GM19043 (cell line): ENCODE measurements around the gene TRIM66.
"Not testable (repeated sequence)": the region's sequence is repeated elsewhere in the genome, so short reads cannot be mapped to it uniquely, and the experiment has no call there.

Experiments used
- ATAC-seq: cut with Tn5 transposase; IDR thresholded peaks from one replicate; pipeline ENCODE4 v1.9.1; 2021; ENCODE audit warnings: low read depth; ENCODE audit not compliant: unreplicated experiment

The TRIM66 gene

DNA sequence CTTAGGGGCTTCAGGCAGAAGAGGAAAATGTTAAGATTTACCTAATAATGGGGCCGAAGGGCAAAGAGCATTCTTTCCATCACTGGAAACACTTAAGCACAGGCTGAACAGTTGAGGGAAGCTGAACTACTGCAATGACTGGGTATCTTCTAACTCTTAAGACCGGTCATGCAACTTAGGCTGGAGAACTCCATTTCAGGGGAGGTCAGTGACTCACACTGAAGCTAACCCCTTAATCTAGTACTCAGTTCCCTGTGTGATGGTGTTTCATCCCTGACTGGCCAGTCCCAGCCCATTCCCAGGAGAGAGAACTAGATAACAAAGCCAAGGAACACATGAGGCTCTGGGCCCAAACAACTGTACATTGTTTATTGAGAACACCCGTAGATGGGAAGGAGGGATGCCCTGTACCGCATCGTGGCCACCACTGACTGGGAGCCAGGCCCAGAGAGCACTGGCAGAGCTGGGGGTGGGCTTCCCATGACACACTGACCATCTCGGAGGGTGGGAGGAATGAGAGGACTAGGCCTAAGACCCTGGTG is 10.6 kb upstream of the TRIM66 start:
- ATAC-seq, result no peak

DNA sequence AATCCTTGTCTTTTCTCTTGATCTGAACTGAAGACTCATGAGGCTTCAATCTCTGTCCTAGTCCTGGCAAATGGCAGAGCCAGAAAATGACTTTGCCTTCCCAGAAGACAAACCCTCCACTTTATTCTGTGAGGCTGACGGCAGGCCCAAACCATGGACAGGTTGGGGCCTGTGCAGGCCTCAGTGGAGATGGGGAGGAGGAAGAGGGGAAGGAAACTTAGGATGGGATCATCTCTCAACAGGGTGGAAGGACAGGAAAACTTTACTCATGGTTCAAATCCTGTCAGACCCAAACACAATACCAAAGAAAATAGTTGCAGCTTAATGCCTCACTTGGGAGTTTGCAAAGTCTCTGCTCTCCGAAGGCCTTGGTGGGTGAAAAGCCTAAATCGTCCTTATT is 10.0 kb upstream of the TRIM66 start:
- no peak for ATAC-seq

DNA sequence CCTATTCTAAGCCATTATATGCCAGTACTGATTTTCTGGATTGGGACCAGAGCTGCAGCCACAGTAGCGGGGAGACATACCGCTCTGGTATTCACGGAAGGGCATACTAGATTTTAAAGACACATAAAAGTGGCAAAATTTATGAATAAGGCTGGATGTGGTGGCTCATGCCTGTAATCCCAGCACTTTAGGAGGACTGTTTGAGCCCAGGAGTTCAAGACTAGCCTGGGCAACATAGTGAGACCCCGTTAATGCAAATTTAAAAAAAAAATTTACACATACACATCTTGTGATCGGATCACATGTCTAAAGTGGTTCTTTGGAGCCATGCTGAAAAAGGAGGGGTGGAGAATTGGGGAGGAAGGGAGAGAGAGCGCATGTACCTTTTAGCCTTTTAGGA is 9.1 kb upstream of the TRIM66 start:
- ATAC-seq, result no peak

DNA sequence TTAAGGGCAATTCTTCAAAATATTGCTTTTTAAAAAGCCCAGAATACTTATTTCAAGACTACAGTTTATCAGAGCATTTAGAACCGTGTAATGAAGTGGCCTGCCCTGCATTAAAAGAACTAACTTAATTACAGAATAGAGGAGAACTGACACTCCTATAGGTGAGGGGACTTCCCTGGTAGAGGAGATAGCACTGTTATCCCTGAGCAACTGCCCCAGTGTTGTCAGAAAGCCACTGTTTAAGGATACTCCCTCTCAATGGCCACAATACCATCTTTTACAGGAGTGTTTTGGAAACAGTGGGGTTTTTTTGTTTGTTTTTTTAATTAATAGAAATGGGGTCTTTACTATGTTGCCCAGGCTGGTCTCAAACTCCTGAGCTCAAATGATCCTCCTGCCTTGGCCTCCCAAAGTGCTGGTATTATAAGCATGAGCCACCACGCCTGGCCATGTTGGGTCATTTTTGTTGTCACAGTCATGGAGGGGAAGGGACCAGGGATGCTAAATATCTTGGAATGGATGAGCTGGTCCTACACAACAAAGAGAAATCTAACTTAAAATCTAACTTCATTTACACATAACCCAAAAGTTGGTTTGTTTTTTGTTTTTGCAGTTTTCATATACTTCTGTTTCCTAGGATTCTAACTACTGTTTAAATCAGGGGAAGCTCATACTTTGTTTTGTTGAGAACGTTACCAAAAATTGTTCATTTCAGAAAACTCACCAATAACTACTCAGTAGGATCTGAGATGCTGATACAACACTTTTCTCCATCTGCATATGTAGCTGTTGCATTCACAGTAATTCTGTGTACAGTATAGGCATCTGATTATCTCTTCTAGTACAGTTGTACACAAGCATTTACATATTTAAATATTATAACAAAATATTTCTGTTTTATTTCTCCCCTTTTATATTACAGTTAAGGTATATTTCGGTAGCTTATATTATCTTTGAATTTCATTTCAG is 8.2 kb upstream of the TRIM66 start:
- ATAC-seq, result no peak

DNA sequence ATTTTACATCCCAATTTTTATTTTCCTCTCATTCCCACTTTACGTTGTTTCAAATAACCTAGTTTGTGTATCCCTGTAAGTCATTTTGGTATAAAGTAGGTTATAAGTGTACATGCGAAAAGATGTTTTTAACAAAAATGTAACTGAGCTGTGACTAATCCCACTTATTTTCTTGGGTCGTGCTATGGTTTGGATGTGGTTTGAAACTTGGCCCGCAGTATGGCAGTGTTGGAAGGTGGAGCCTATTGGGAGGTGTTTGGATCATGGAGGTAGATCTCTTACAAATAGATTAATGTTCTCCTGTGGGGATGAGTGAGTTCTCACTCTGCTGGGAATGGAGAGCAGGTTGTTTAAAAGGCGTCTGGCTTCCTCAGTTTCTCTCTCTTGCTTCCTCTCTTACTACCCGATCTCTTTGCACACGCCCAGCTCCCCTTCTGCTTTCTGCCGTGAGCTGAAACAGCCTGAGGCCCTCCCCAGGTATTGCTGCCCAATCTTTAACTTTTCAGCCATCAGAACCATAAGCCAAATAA is 7.3 kb upstream of the TRIM66 start:
- no peak for ATAC-seq

DNA sequence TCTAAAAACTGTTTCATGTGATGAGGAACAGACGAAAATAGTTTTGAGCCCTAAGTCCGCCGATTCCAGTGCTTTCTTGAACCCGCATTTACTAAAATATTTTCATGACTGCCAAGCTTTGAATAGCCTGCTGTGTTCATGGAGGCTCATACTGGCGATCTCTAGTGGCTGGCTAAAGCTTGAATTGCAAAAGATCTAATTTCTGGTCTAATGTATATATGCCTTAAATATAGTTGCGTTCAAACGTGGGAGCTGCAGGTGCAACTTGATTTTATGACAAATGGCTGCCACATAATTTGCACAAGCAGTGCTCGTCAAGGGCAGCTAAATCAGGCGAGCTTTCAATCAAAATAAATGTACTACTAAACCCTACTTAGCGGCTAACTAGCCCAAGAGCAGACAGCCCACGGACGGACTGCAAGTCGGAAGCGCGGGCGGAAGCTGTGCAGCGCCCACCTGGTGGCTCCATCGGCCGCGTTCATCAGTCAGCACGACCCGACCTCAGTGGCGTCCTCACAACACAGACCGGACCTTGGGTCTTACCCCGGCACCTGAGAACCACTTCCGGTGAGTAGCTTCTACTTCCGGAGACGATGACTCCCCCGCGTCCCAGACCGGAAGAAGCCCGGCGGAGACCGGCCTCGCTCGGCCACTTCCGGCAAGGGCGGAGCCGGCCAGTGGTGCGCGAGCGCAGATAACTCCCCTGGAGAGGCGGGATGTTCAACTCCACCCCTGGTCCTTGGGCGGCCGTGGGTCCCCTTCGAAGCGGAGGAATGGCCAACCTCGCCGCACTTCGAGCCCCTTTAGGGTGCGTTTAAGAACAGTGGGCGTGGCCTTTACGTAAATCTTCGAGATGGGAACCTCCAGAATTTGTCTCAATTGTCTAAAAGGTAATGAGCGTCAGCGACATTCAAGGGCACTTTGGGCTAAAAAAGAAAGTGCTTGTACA is 6.2 kb upstream of the TRIM66 start:
- ATAC-seq, result peak; percentile 93

DNA sequence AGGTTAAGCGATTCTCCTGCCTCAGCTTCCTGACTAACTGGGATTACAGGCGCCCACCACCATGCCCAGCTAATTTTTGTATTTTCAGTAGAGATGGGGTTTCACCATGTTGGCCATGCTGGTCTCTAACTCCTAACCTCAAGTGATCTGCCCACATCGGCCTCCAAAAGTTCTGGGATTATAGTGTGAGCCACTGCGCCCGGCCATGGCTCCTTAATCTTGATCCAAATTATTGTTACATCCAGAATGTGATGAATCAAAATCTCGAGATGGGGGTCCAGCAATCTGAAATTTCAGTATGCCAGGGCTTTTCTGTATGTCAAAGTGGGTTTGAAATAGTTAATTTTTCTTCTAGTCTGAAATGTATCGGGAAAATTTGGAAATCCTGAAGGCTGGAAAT is 3.9 kb upstream of the TRIM66 start:
- no peak for ATAC-seq

DNA sequence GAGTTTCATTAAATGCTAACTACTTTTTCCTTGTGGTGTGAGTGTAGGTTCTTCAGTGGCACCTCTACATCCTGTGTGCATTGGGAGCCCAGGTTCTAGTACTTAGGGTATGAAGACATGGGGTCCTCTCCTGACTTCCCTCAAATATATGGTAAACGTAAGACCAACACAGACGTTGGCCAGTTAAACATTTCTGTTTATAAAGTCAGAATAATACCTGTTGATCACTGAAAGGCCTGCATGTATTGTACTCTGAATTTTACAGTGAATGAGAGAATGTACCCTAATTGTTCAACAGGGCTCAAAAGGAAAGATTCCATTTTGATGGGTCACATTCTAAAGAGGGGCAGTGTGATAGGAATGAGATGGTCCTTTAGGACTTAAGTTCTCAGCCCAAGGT is 3.4 kb upstream of the TRIM66 start:
- no peak for ATAC-seq

DNA sequence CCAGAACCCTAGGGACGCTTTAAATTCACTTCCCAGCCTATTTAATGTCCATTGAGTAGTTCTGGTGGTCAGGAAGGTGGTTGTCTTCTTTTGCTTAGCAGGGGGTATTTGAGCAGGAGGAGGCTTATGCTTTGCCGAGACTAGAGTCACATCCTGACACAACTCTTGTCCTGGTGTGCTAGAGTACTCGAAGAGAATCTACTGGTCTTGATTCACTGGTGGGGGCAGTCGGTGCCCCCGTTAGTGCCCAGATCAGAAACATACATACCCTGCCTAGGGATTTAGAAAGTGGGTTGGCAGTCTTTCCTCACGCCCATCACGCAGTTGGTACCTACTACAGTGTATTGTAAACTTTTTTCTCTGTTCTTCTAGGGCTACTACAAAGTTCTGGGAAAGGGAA is 2.8 kb upstream of the TRIM66 start:
- no peak for ATAC-seq

DNA sequence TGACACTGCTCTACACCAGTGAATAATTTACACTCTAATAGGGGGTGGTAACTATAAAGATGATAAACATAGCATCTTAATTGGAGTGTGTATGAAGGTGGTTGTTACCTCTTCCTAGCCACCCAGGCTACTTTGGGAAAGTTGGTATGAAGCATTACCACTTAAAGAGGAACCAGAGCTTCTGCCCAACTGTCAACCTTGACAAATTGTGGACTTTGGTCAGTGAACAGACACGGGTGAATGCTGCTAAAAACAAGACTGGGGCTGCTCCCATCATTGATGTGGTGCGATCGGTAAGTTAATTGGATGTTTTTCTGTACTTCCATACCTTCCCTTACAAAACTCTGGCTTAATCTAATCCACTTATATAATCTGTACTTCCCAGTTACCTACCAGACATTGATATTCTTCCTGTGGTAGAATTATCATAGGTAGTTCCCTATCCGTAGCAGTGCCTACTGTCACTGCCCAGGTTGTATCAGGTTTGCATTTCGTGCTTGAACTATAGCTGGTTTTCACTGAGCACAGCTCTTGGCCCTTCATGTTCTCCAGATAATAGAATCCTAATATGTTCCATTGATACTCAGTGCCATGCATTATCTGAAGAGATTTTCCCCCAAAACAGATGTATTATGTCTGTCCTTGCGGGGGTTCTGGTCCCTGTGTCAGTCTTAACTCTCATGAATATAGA is 2.3 kb upstream of the TRIM66 start:
- no peak for ATAC-seq

DNA sequence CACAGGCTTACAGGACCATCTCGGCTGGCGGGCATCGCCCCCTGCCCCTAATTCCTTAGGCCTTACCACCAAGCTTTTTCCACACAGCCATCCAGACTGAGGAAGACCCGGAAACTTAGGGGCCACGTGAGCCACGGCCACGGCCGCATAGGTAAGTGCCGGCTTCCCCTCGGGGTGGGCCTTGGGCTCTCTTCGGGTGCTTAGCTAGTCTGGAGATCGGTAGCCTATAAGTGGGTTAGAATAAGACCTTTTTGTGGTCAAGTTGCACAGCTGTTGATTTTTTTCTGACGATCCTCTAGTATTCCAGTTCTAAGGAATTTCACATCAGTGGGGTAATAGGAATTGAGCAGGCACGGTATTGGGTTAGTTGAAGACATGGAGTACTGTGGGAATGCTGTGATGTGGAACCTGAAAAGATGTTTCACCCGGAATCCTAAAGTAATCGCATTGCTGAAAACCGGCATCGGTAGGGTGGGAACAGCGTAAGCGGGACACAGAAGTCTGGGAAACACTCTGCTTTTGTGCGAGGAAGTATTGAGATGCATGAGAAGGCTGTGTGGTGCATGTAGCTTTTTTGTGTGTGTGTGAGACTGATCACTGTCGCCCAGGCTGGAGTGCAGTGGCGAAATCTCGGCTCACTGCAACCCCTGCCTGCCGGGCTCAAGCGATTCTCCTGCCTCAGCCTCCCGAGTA is 796 bp upstream of the TRIM66 start:
- ATAC-seq, result no peak

DNA sequence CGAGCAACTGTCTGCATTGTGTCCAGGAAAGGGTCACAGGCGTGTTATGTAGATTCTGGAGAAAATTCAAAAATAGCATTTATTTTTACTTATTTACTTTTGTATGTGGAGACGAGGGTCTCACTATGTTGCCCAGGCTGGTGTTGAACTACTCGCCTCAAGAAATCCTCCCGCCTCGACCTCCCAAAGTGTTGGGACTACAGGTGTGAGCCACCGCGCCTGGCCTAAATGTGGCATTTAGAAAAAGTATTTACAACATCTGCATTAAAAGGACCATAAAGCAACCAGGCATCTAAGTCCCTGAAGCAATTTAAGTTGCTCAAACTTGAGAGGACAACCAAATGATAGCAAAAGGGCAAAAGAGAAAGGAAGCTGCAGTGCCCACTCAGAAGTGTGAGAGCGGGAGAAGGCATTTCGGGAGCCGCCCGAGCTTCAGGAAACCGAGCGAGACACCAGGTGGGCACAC is 595 bp downstream of the TRIM66 start:
- peak; percentile 20 for ATAC-seq

DNA sequence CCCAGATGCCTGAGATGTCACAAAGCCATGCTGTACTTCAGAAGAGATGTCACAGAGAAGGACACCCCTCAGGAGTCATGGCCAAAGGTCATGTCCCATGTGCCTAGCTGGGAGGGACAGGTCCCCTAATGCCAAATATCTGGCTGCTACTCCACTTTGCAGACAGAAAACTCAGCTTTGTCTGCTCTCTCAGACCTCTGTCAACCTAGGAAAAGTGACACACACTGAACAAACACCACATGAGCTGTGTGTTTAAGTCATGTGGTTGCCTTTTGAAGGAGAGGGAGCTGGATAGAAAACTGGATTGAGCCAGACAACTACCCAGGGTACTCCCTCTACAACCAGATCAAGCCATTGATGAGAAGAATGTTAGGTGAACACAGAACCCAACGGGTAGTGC is 3.5 kb downstream of the TRIM66 start:
- ATAC-seq, result no peak

DNA sequence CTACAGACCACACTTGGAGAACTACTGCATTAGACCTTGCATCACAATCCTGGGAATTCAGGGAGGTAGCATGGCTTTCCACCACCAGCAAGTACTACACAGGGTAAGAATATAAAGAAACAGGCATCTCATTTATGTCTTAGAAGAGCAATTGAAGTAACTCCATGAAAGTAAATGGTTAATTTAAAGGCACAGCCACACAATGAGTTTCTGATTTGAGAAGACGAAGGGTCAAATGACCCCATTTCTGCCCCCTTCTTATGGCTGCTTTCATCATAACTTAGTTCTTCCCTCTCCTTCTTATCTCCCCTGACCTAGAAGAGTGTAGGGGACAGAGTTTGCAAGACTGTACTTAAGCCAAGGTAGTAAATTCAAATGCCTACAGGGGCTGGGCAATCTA is 6.0 kb downstream of the TRIM66 start:
- no peak for ATAC-seq

DNA sequence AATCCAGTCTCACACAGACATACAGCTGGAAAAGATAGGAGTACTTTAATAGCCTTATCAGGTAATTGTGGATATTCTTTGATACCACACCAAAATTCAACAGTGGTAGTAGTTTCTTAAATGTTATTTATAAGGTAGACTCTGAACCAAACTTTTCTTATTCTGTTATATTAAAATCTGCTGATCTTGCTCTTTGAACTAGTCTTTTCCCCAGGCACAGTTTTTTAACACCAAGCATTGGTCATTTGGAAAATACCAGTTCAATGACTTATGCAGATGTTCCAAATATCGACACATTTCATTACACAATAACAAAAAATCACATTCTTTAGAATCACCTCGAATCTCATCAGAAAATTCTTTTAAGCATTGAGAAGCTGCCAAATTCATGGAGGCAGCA is 7.6 kb downstream of the TRIM66 start:
- ATAC-seq, result no peak

DNA sequence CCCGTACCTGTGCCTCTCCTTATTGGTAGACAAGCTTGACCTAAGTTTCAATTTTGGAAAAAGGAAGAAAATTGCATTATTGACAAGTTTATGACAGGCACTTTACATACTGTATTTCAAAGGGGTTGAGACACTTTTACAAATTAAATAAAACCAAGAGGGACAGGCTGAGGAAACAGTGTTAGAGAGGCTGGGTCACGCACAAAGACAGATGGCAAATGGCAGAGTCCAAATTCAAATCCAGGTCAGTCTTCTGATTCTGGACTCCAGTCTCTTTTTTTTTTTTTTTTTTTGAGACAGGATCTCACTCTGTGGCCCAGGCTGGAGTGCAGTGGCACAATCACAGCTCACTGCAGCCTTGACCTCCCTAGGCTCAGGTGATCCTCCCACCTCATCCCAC is 10.1 kb downstream of the TRIM66 start:
- ATAC-seq, result no peak

DNA sequence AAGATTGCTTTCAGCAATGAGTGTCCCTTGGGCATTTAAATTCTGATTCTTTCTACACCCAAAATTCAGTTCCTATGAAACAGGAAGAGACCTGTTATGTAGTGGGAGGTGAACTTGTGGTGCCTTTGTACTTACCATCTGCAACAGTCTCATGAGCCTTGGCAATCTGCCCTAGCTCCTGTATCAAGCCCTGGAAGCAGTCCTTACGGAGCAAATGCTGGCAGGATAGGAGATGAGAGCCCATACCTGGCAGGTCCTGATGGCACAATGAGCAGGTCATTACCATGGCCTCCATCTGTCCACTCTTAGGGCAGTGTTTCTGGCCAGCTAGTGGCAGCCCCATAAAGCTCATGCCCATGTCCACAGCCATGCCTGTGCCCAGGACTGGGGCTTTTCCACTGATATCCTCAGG is 10.8 kb downstream of the TRIM66 start:
- ATAC-seq, result no peak

DNA sequence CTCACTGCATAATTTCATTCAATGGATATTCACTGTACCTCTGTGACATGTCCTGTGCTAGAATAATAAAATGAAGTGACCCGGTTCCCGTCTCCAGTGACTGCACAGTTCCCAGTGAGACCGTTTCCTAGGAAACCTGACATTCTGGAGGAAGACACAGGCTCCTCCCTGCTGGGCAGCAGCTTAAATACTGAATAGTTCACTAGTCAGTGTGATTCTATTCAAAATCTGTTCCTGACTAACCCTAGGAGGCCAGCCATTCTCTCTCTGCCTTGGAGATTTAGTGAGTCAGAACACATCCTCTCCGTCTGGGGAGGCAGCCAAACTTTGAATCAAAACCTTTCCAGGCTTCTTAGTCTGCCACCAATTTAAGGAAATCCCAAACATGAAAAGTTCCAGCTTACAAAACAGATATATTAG is 11.3 kb downstream of the TRIM66 start:
- ATAC-seq, result no peak

DNA sequence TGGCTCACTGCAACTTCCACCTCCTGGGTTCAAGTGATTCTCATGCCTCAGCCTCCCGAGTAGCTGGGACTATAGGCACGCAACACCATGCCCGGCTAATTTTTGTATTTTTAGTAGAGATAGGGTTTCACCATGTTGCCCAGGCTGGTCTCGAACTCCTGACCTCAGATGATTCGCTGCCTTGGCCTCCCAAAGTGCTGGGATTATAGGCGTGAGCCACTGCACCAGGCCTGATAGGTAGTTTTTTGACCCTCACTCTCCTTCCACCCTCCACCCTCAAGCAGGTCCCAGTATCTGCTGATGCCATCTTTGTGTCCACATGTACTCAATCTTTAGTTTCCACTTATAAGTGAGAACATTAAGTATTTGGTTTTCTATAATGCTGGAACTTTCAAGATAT is 12.4 kb downstream of the TRIM66 start:
- not testable (repeated sequence) for ATAC-seq

DNA sequence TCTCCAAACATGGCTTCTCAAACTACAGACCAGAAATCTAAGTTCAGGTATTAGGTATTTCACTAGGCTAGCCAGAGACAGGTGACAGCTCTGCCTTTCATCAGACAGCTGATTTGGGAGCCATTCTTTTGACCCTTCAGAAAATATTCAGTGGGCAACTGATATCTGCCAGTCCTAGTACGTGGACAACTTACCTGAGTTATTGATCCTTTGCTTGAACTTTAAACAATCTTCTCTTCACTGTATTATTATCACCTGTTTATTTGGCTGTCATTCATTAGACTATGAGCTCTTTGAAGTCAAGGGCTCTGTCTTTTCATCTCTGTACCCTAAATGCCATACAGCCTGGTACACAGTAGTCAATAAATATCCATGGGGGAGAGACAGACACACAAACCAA is 17.2 kb downstream of the TRIM66 start:
- ATAC-seq, result no peak
